ENCODE results near the gene DDIT4. TPM values are rescaled to one million over a fixed set of nuclear protein-coding genes. Genes with fewer than 3 reads are reported as not detected.
A peak's percentile ranks its signal among the peaks of the same experiment; 100 is the strongest.

DDIT4 gene
- total and polyA plus RNA-seq, 2 of the 8 experiments (the other 6 are each of a cell fraction or from before 2014, with no cell fraction given) = 47.4 to 108 TPM

- H4K91ac ChIP-seq (replicated peaks; ENCODE audit: insufficient read length, low read length) = peak overlapping the region; percentile 66
- H4K5ac ChIP-seq (ENCODE audit: insufficient read length, low read depth, low read length) = no peak overlapping the region
- H2AK5ac ChIP-seq (ENCODE audit: low read depth, low read length) = no peak overlapping the region
- FAIRE-seq (no peak), DNase-seq (ENCODE audit: low read depth in 1 of 2, low spot score in 2 of 2) (no peak)
- no peak overlapping the region for H2BK20ac ChIP-seq (ENCODE audit: low read length)
- no peaks in the 10 kb centered on the region for H4K20me1 ChIP-seq (replicated peaks in 1 of 2; ENCODE audit: control insufficient read depth in 1 of 2, insufficient read depth in 2 of 2, low read length in 2 of 2)
- H3K4me2 ChIP-seq (ENCODE audit: insufficient read depth in 1 of 2, low read depth in 2 of 2, low read length in 2 of 2) = no peak overlapping the region; a peak in 1 of 4 replicates
- H3K4me1 ChIP-seq (replicated peaks in 1 of 4; ENCODE audit: control insufficient read depth in 3 of 4, insufficient read depth in 4 of 4, low read length in 3 of 4) = peaks cover 0 to 3% (median under 1%) of the 10 kb centered on the region in 4 experiments; a peak in 3 of 7 replicates
- peak overlapping the region; percentile 48; the same call in 1 of the 2 replicates for H3K18ac ChIP-seq (ENCODE audit: extremely low read depth, low read length)
- no peaks in the 10 kb centered on the region for H3K23me2 ChIP-seq (ENCODE audit: low read depth, low read length)
- H3K27me3 ChIP-seq (replicated peaks in 1 of 4; ENCODE audit: control insufficient read depth in 3 of 4, extremely low read depth in 1 of 4, insufficient read depth in 3 of 4, low read length in 3 of 4) = no peaks in the 10 kb centered on the region
- H3K27ac ChIP-seq (ENCODE audit: low read depth, low read length) = no peak overlapping the region
- H2BK120ac ChIP-seq (replicated peaks; ENCODE audit: low read depth, low read length) = no peak overlapping the region
- ChIA-PET POLR2A (ENCODE audit: partially characterized antibody) (interaction anchor here (1.4 to 13.8 kb wide), 3 partner anchors 13 to 25 kb away, joined by 4 to 205 read pairs (median 7); partner anchors contain the start of gene DDIT4), CTCF (ENCODE audit: partially characterized antibody) (interaction anchor here (0.7 to 5.3 kb wide), 2 partner anchors 11 to 43 kb away, joined by 3 to 30 read pairs; partner anchors contain the start of gene DDIT4)
- no peak overlapping the region for H3K14ac ChIP-seq (ENCODE audit: insufficient read length)
- H3K79me1 ChIP-seq (ENCODE audit: low read depth, low read length) = no peaks in the 10 kb centered on the region
- H3K9ac ChIP-seq (replicated peaks in 1 of 4; ENCODE audit: extremely low read depth in 1 of 4, low read depth in 3 of 4, low read length in 3 of 4) = no peak overlapping the region
- H2BK5ac ChIP-seq (ENCODE audit: low read depth, low read length) = no peak overlapping the region
- H3K79me2 ChIP-seq (ENCODE audit: control insufficient read depth in 1 of 2, insufficient read depth in 2 of 2, low read length in 2 of 2) = no peaks in the 10 kb centered on the region
- no peaks in the 10 kb centered on the region for H3K36me3 ChIP-seq (ENCODE audit: control insufficient read depth in 2 of 4, insufficient read depth in 4 of 4, low read length in 3 of 4)
- H2AFZ ChIP-seq (ENCODE audit: low read length) = 0 out of 2 replicates have a peak overlapping the region, but pooled peaks have one; percentile 3
- no peak overlapping the region for H3K4ac ChIP-seq (replicated peaks; ENCODE audit: insufficient read length, low read depth, low read length)
- no peaks in the 10 kb centered on the region for H3K9me3 ChIP-seq (ENCODE audit: insufficient read depth in 2 of 2, low read depth in 1 of 2, low read length in 1 of 2)
- H3K4me3 ChIP-seq (ENCODE audit: extremely low read depth in 1 of 4, insufficient read depth in 2 of 4, low read depth in 3 of 4, low read length in 4 of 4) = no peak overlapping the region
- no peak overlapping the region for H2BK15ac ChIP-seq (ENCODE audit: low read length)
- H3K56ac ChIP-seq (replicated peaks; ENCODE audit: insufficient read length, low read depth, low read length) = no peak overlapping the region
- no peak overlapping the region for H3K23ac ChIP-seq (ENCODE audit: insufficient read length)
- H4K8ac ChIP-seq (ENCODE audit: extremely low read depth, insufficient read depth, low read length) = no peak overlapping the region
- no peak overlapping the region for H2BK12ac ChIP-seq (ENCODE audit: low read depth, low read length)
- 78% methylated on average over 14 of the region's 14 CpGs; no CpG with 5 or more reads in 1 of the 2 experiments for WGBS, 2 experiments (ENCODE audit: extremely low coverage in 1 of 2, insufficient coverage in 1 of 2, insufficient read length in 1 of 2, insufficient replicate concordance in 2 of 2, low coverage in 1 of 2, low lambda C conversion rate in 2 of 2, missing lambda C conversion rate in 1 of 2)
- no peak for TF ChIP-seq FOSL1 (IDR thresholded peaks at IDR 0.05; ENCODE audit: insufficient read depth, low read depth, low read length)
Measured at GRCh38 chr10:72285972-72286521, 12.3 kb downstream of the DDIT4 start.

All from H1 (cell line).